GM21360 (cell line): ENCODE measurements around the gene RABL3.
"Not testable (repeated sequence)": the region's sequence is repeated elsewhere in the genome, so short reads cannot be mapped to it uniquely, and the experiment has no call there.

Experiments used
- ATAC-seq: cut with Tn5 transposase; IDR thresholded peaks from one replicate; pipeline ENCODE4 v1.9.1; 2021; ENCODE audit warnings: mild to moderate bottlenecking, moderate library complexity; ENCODE audit not compliant: unreplicated experiment

RABL3 gene

GRCh38 chr3:120684896-120685295, 57.4 kb downstream of the RABL3 start:
- no peak for ATAC-seq

GRCh38 chr3:120683671-120684301, 58.5 kb downstream of the RABL3 start:
- no peak for ATAC-seq

GRCh38 chr3:120683213-120683612, 59.1 kb downstream of the RABL3 start:
- no peak for ATAC-seq

- no peak for ATAC-seq
Observed at GRCh38 chr3:120682095-120682681, 60.1 kb downstream of the RABL3 start, which contains the start of gene HGD. Gene HGD (minus strand): TSS chr3:120682239. CDS start chr3:120682111, 128 bp downstream.

GRCh38 chr3:120681506-120682038, 60.7 kb downstream of the RABL3 start:
- ATAC-seq: no peak

GRCh38 chr3:120681018-120681417, 61.3 kb downstream of the RABL3 start:
- no peak for ATAC-seq

- no peak for ATAC-seq
Observed at GRCh38 chr3:120680193-120680894, 62.0 kb downstream of the RABL3 start.

- ATAC-seq: no peak
Observed at GRCh38 chr3:120678984-120679383, 63.3 kb downstream of the RABL3 start.

- no peak for ATAC-seq
Observed at GRCh38 chr3:120678331-120678947, 63.9 kb downstream of the RABL3 start.

- ATAC-seq: not testable (repeated sequence)
Observed at GRCh38 chr3:120677193-120677592, 65.1 kb downstream of the RABL3 start.

GRCh38 chr3:120673116-120673515, 69.2 kb downstream of the RABL3 start:
- no peak for ATAC-seq

- ATAC-seq: no peak
Observed at GRCh38 chr3:120670576-120670975, 71.7 kb downstream of the RABL3 start.

- no peak for ATAC-seq
Observed at GRCh38 chr3:120664926-120665325, 77.4 kb downstream of the RABL3 start.

- no peak for ATAC-seq
Observed at GRCh38 chr3:120661945-120662344, 80.4 kb downstream of the RABL3 start.

GRCh38 chr3:120661106-120661905, 81.0 kb downstream of the RABL3 start:
- no peak for ATAC-seq

GRCh38 chr3:120659834-120660233, 82.5 kb downstream of the RABL3 start:
- ATAC-seq: no peak

- no peak for ATAC-seq
Observed at GRCh38 chr3:120659285-120659684, 83.0 kb downstream of the RABL3 start.

GRCh38 chr3:120652896-120653545, 89.3 kb downstream of the RABL3 start:
- ATAC-seq: no peak

GRCh38 chr3:120652281-120652680, 90.0 kb downstream of the RABL3 start:
- ATAC-seq: no peak

GRCh38 chr3:120650311-120650710, 92.0 kb downstream of the RABL3 start:
- ATAC-seq: no peak
